ENCODE results near the gene CCM2.

DNA sequence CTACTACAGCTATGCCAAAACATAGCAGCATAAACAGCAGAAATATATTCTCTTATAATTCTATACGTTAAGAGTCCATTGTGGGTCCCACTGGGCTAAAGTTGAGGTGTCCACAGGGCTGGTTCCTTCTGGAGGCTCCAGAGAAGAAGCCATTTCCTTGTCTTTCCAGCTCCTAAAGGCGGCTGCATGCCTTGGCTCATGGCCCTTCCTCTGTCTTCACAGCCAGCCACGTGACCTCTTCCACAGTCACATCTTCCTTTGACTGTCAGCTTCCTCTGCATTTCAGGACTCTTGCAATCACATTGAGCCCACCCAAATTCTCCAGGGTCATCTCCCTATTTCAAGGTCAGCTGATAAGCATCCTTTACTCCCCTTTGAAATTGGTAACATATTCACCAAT is 71.5 kb downstream of the CCM2 start:
- TF ChIP-seq, protein P1, sequence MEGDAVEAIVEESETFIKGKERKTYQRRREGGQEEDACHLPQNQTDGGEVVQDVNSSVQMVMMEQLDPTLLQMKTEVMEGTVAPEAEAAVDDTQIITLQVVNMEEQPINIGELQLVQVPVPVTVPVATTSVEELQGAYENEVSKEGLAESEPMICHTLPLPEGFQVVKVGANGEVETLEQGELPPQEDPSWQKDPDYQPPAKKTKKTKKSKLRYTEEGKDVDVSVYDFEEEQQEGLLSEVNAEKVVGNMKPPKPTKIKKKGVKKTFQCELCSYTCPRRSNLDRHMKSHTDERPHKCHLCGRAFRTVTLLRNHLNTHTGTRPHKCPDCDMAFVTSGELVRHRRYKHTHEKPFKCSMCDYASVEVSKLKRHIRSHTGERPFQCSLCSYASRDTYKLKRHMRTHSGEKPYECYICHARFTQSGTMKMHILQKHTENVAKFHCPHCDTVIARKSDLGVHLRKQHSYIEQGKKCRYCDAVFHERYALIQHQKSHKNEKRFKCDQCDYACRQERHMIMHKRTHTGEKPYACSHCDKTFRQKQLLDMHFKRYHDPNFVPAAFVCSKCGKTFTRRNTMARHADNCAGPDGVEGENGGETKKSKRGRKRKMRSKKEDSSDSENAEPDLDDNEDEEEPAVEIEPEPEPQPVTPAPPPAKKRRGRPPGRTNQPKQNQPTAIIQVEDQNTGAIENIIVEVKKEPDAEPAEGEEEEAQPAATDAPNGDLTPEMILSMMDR (IDR thresholded peaks at IDR 0.05): no peak
- no peak for TF ChIP-seq POLR2AphosphoS5 (IDR thresholded peaks at IDR 0.05)

Measured in prostate gland (tissue), 2 donors.